WTC11 (cell line): ENCODE measurements around the gene WNT5B. TPM values are rescaled to one million over a fixed set of nuclear protein-coding genes. Genes with fewer than 3 reads are reported as not detected.

Experiments used
- ATAC-seq: fragments of 200-7000 bp; cut with Tn5 transposase; 2 replicates; pipeline ENCODE4 v1.10.0; 2021; ENCODE audit warnings: mild to moderate bottlenecking, moderate library complexity
- CTCF ChIA-PET: fragments of 300-600 bp; sonication (Branson Sonifier 250); formaldehyde crosslinking; loops from one replicate; lab custom pipeline; 2021; ENCODE audit warnings: antibody characterized with exemption; lab: Charles Lee
- POLR2A ChIA-PET: fragments of 350-600 bp; sonication (Branson Sonifier 250); formaldehyde crosslinking; loops from one replicate; lab custom pipeline; 2021; ENCODE audit warnings: antibody characterized with exemption; lab: Charles Lee
- DNase-seq: peaks from one replicate; pipeline ENCODE4 v3.0.0; 2021; ENCODE audit warnings: low spot score
- H3K27ac Mint-ChIP-seq: 2 replicates; pipeline ENCODE4 v1.8.0; 2021; ENCODE audit warnings: mixed read lengths
- H3K27me3 Mint-ChIP-seq: 2 replicates; pipeline ENCODE4 v1.8.0; 2021; ENCODE audit warnings: low read depth, mild to moderate bottlenecking, moderate library complexity, mixed read lengths
- H3K36me3 Mint-ChIP-seq: 2 replicates; pipeline ENCODE4 v1.8.0; 2021; ENCODE audit warnings: mixed read lengths
- H3K4me1 Mint-ChIP-seq: 2 replicates; pipeline ENCODE4 v1.8.0; 2022; ENCODE audit warnings: mixed read lengths
- H3K4me3 Mint-ChIP-seq: 2 replicates; pipeline ENCODE4 v1.8.0; 2021; ENCODE audit warnings: mild to moderate bottlenecking, moderate library complexity, mixed read lengths
- H3K9me3 Mint-ChIP-seq: 2 replicates; pipeline ENCODE4 v1.8.0; 2021; ENCODE audit warnings: mixed read lengths
- ETV6 ChIP-seq: sonication (generic); formaldehyde crosslinking; IDR thresholded peaks from 2 replicates; pipeline ENCODE4 v1.8.1; 2022; ENCODE audit warnings: mild to moderate bottlenecking, missing genetic modification reagents
- TEAD1 ChIP-seq: sonication (generic); formaldehyde crosslinking; IDR thresholded peaks from 2 replicates; pipeline ENCODE4 v1.8.0; 2022; ENCODE audit warnings: mild to moderate bottlenecking, missing genetic modification reagents
- USF1 ChIP-seq: sonication (generic); formaldehyde crosslinking; IDR thresholded peaks from 2 replicates; pipeline ENCODE4 v1.8.0; 2022; ENCODE audit warnings: mild to moderate bottlenecking, missing genetic modification reagents
- ZNF263 ChIP-seq: sonication (generic); formaldehyde crosslinking; IDR thresholded peaks from 2 replicates; pipeline ENCODE4 v1.8.1; 2022; ENCODE audit warnings: low read depth, mild to moderate bottlenecking, moderate library complexity, missing genetic modification reagents
- total RNA-seq: library from RNA; stranded (reverse); gene quantifications from 3 replicates; pipeline ENCODE4 v1.2.3, GENCODE V29; 2021
- TF ChIP-seq, protein P1 (sequence below): sonication (generic); formaldehyde crosslinking; IDR thresholded peaks from 2 replicates; pipeline ENCODE4 v1.8.1; 2023; ENCODE audit warnings: mild to moderate bottlenecking, missing genetic modification reagents, borderline replicate concordance
- TF ChIP-seq, protein P2 (sequence below): sonication (generic); formaldehyde crosslinking; IDR thresholded peaks from 2 replicates; pipeline ENCODE4 v1.8.0; 2022; ENCODE audit warnings: missing genetic modification reagents
- TF ChIP-seq, protein P3 (sequence below): sonication (generic); formaldehyde crosslinking; IDR thresholded peaks from 2 replicates; pipeline ENCODE4 v1.8.1; 2022; ENCODE audit warnings: low read depth, missing genetic modification reagents, borderline replicate concordance
- TF ChIP-seq, protein P4 (sequence below): sonication (generic); formaldehyde crosslinking; IDR thresholded peaks from 2 replicates; pipeline ENCODE4 v1.8.1; 2022; ENCODE audit warnings: mild to moderate bottlenecking, missing genetic modification reagents, moderate library complexity, borderline replicate concordance
- TF ChIP-seq, protein P5 (sequence below): sonication (generic); formaldehyde crosslinking; IDR thresholded peaks from 2 replicates; pipeline ENCODE4 v1.8.1; 2023; ENCODE audit warnings: mild to moderate bottlenecking, missing genetic modification reagents, moderate library complexity

The WNT5B gene
- total RNA-seq, 1 experiment from 2014 or later, result 4.5 TPM

DNA sequence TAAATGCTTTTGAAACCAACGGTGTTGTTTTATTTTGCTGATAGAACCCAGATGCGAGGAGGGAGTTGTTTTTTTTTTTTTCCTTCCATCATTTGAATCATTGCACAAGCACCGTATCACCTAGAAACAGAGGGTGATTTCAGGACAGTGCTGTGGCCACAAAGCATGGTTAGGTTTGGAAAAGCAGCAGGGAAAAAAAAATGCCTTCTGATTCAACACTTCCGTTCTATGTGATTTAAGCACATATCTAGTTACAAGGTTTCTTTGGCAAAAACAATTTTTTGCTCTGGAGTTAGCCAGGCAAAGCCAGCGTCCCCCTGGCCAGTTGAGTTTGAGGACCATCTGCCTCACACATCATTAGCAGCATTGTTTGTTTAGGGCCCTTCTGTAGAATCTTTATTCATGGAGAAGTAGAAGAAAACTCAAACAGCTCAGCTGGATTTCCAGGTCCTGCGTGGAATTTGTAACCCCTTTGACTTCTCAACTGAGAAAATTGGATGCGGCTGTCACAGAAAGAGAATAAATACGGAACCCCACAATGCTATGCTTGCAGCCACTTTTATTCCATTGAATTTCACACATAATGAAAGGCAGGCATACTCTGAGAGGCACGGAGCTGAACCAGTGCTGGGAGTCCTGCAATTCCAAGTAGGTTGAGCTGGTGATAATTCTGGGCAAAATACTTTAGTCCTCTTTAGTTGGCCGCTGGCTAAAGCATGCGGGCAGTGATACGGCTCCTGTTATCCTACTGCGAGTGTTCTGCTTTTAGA lies 17.0 kb upstream of the WNT5B start (continued):
- TF ChIP-seq, protein P1, sequence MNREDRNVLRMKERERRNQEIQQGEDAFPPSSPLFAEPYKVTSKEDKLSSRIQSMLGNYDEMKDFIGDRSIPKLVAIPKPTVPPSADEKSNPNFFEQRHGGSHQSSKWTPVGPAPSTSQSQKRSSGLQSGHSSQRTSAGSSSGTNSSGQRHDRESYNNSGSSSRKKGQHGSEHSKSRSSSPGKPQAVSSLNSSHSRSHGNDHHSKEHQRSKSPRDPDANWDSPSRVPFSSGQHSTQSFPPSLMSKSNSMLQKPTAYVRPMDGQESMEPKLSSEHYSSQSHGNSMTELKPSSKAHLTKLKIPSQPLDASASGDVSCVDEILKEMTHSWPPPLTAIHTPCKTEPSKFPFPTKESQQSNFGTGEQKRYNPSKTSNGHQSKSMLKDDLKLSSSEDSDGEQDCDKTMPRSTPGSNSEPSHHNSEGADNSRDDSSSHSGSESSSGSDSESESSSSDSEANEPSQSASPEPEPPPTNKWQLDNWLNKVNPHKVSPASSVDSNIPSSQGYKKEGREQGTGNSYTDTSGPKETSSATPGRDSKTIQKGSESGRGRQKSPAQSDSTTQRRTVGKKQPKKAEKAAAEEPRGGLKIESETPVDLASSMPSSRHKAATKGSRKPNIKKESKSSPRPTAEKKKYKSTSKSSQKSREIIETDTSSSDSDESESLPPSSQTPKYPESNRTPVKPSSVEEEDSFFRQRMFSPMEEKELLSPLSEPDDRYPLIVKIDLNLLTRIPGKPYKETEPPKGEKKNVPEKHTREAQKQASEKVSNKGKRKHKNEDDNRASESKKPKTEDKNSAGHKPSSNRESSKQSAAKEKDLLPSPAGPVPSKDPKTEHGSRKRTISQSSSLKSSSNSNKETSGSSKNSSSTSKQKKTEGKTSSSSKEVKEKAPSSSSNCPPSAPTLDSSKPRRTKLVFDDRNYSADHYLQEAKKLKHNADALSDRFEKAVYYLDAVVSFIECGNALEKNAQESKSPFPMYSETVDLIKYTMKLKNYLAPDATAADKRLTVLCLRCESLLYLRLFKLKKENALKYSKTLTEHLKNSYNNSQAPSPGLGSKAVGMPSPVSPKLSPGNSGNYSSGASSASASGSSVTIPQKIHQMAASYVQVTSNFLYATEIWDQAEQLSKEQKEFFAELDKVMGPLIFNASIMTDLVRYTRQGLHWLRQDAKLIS (CRISPR knock-in tag), result no peak
- TF ChIP-seq, protein P2, sequence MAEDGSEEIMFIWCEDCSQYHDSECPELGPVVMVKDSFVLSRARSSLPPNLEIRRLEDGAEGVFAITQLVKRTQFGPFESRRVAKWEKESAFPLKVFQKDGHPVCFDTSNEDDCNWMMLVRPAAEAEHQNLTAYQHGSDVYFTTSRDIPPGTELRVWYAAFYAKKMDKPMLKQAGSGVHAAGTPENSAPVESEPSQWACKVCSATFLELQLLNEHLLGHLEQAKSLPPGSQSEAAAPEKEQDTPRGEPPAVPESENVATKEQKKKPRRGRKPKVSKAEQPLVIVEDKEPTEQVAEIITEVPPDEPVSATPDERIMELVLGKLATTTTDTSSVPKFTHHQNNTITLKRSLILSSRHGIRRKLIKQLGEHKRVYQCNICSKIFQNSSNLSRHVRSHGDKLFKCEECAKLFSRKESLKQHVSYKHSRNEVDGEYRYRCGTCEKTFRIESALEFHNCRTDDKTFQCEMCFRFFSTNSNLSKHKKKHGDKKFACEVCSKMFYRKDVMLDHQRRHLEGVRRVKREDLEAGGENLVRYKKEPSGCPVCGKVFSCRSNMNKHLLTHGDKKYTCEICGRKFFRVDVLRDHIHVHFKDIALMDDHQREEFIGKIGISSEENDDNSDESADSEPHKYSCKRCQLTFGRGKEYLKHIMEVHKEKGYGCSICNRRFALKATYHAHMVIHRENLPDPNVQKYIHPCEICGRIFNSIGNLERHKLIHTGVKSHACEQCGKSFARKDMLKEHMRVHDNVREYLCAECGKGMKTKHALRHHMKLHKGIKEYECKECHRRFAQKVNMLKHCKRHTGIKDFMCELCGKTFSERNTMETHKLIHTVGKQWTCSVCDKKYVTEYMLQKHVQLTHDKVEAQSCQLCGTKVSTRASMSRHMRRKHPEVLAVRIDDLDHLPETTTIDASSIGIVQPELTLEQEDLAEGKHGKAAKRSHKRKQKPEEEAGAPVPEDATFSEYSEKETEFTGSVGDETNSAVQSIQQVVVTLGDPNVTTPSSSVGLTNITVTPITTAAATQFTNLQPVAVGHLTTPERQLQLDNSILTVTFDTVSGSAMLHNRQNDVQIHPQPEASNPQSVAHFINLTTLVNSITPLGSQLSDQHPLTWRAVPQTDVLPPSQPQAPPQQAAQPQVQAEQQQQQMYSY (CRISPR knock-in tag), result no peak
- TF ChIP-seq, protein P3, sequence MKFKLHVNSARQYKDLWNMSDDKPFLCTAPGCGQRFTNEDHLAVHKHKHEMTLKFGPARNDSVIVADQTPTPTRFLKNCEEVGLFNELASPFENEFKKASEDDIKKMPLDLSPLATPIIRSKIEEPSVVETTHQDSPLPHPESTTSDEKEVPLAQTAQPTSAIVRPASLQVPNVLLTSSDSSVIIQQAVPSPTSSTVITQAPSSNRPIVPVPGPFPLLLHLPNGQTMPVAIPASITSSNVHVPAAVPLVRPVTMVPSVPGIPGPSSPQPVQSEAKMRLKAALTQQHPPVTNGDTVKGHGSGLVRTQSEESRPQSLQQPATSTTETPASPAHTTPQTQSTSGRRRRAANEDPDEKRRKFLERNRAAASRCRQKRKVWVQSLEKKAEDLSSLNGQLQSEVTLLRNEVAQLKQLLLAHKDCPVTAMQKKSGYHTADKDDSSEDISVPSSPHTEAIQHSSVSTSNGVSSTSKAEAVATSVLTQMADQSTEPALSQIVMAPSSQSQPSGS (CRISPR knock-in tag), result no peak
- TF ChIP-seq, protein P4, sequence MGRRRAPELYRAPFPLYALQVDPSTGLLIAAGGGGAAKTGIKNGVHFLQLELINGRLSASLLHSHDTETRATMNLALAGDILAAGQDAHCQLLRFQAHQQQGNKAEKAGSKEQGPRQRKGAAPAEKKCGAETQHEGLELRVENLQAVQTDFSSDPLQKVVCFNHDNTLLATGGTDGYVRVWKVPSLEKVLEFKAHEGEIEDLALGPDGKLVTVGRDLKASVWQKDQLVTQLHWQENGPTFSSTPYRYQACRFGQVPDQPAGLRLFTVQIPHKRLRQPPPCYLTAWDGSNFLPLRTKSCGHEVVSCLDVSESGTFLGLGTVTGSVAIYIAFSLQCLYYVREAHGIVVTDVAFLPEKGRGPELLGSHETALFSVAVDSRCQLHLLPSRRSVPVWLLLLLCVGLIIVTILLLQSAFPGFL (CRISPR knock-in tag), result no peak
- no peak for TF ChIP-seq ETV6 (CRISPR knock-in tag)
- TF ChIP-seq TEAD1 (CRISPR knock-in tag), result no peak

DNA sequence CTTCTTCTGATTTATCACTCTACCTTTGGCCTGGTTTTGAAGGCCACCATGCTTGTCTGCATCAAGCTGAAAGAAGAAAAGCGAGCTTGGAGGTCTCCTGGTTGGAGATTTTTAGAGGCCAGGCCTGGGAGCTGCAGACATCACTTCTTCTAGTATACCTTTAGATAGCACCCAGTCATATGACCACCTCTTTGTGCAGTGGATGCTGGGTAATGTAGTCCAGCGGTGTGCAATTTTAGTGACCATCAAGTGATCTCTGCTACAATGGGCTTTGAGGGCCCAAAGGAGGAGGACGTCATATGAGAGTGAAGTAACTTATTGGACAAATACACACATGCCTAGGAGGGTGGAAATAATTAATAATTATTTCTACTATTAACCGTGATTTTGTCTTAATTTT lies 15.2 kb upstream of the WNT5B start:
- H3K9me3 Mint-ChIP-seq, result no peaks in the 10 kb centered on the region
- H3K4me1 Mint-ChIP-seq, result peaks cover 6% of the 10 kb centered on the region; the same call in 1 of the 2 replicates
- ChIA-PET POLR2A (no interaction called here), CTCF (no interaction called here)
- no peaks in the 10 kb centered on the region for H3K36me3 Mint-ChIP-seq
- peaks cover 22% of the 10 kb centered on the region for H3K27me3 Mint-ChIP-seq
- peak; percentile 72 for ATAC-seq
- no peak overlapping the region for H3K27ac Mint-ChIP-seq
- no peak for DNase-seq
- no peak overlapping the region for H3K4me3 Mint-ChIP-seq
- TF ChIP-seq USF1 (CRISPR knock-in tag), result peak; percentile 92
- TF ChIP-seq, protein P5, sequence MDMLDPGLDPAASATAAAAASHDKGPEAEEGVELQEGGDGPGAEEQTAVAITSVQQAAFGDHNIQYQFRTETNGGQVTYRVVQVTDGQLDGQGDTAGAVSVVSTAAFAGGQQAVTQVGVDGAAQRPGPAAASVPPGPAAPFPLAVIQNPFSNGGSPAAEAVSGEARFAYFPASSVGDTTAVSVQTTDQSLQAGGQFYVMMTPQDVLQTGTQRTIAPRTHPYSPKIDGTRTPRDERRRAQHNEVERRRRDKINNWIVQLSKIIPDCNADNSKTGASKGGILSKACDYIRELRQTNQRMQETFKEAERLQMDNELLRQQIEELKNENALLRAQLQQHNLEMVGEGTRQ (CRISPR knock-in tag), result peak; percentile 91
- no peak for TF ChIP-seq ZNF263 (CRISPR knock-in tag)
- TF ChIP-seq, protein P4 (CRISPR knock-in tag), result no peak
